HG03108 (cell line): ENCODE data around the gene ACAP3.
"Not testable (repeated sequence)": the region's sequence is repeated elsewhere in the genome, so short reads cannot be mapped to it uniquely, and the experiment has no call there.

Experiments
- ATAC-seq: cut with Tn5 transposase; IDR thresholded peaks from one replicate; pipeline ENCODE4 v1.9.1; 2021; ENCODE audit warnings: moderate library complexity; ENCODE audit not compliant: unreplicated experiment

The ACAP3 gene

DNA sequence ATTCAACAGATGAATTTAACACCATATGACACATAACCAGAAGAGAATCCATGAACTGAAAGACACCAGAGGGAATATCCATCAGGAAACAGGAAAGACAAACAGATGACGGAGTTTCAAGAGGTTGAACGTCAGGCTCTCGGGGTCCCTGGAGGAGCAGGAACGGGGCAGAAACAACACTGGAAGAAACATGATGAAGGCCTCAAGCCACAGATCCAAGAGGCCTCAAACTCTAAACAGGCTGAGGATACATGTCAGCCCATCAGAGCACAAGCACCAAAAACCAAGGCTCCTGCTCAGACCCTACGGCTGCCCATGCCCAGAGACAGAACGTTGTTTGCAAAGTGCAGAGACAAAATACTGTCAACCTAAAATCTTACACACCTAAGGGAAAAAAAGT is 9.7 kb upstream of the ACAP3 start:
- ATAC-seq, result no peak

DNA sequence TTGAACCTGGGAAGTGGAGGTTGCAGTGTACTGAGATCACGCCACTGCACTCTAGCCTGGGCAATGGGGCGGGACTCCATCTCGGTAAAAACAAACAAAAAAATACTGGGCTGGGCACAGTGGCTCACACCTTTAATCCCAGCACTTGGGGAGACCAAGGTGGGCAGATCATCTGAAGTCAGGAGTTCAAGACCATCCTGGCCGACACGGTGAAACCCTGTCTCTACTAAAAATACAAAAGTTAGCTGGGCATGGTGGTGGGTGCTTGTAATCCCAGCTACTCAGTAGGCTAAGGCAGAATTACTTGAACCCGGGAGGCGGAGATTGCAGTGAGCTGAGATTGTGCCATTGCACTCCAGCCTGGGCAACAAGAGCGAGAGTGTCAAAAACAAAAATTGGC is 8.5 kb upstream of the ACAP3 start:
- not testable (repeated sequence) for ATAC-seq

DNA sequence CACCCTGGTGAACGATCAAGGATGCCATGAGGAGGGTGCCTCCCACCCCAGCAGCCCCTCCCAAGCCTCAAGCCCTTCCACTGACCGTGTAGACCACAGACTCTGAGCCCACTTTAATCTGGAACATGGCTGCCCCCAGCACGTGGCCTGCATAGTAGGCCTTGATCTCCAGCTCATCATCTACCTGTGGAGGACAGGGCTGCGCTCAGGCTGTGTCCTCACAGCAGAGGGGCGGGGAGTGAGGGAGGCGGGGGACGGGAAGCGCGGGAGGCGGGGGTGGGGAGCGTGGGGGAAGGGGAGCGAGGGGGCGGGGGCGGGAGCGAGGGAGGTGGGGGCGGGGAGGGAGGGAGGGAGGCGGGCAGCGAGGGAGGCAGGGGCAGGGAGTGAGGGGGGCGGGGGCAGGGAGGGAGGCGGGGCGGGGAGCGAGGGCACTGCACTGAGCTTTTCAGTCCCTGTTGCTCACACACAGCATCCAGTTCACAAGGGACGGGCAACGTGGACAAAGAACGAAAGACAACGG is 7.8 kb upstream of the ACAP3 start:
- ATAC-seq, result no peak

DNA sequence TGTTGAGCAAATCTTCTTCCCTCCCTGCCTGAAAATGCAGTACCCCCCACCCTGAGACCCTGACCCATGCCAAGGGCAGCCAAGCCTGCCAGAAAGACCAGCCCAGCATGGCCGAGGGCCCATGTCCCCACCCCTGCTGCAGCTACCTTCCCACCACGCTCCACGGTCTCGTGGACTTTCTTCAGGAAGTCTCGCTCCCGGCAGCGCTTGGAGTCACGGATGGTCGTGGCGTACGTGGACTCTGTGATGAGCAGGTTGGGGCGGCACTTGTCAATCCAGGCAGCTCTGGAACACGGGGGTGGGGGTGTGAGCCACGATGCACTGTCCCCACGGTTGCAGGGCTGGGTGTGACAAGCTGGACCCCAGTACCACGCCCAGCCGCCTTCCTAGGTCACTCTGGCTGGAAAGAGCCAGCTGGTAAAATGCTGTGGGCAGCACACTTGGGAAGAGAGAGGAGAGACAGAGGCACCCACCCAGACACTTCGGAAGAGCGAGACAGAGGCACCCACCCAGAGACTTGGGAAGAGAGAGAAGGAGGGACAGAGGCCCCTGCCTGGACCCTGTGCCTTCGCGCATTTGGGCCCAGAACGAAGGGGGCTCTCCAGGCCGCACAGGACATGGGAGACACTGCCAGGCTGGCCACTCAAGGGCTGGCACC is 7.1 kb upstream of the ACAP3 start:
- ATAC-seq, result no peak

DNA sequence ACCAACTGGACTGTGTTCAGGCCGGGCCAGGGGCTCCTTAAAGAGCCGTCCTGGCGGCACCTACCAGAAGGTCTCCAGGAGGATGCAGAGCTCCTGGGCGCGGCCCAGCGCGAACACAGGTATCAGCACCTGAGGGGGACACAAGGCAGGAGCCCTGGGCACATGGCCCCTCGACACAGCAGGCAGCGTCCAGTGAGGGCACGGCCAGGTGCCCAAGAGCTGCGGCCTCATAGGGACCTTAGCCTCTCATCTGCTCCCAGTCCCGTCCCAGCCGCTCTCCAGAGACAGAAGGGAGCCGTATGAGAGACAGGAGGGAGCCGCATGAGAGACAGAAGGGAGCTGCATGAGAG is 6.5 kb upstream of the ACAP3 start:
- no peak for ATAC-seq

DNA sequence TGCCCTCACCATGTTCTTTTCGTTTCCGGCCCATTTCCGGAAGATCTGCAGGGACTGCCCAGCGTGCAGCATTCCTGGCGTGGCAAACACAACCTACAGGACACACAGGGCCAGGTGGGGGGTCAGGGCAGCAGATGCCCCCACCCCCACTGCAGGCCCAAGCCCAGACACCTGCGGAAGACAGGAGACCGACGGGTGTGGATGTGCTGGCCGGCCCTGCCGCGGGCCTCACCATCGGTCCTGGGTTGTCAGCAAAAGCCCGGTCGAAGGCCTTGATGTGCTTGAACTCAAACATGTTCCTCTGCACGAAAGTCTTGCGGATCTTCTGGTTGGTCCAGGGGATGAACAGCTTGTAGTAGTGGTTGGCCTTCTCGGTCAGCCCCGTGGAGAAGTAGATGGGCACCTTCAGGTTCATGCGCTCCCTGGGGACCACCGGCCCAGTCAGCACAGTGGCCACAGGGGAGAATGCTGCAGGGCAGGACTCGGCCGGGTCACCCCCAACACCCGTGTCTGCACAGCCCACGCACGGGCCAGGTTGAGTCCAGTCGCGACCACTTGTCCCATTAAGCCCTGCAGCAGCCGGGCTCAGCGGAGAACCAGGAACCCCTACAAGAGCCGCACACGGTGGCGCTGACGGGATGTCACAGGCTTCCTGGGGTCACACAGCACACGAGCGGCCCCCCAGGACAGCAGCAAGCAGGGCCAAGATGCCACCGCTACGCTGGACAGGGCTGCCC is 5.9 kb upstream of the ACAP3 start:
- ATAC-seq, result no peak

DNA sequence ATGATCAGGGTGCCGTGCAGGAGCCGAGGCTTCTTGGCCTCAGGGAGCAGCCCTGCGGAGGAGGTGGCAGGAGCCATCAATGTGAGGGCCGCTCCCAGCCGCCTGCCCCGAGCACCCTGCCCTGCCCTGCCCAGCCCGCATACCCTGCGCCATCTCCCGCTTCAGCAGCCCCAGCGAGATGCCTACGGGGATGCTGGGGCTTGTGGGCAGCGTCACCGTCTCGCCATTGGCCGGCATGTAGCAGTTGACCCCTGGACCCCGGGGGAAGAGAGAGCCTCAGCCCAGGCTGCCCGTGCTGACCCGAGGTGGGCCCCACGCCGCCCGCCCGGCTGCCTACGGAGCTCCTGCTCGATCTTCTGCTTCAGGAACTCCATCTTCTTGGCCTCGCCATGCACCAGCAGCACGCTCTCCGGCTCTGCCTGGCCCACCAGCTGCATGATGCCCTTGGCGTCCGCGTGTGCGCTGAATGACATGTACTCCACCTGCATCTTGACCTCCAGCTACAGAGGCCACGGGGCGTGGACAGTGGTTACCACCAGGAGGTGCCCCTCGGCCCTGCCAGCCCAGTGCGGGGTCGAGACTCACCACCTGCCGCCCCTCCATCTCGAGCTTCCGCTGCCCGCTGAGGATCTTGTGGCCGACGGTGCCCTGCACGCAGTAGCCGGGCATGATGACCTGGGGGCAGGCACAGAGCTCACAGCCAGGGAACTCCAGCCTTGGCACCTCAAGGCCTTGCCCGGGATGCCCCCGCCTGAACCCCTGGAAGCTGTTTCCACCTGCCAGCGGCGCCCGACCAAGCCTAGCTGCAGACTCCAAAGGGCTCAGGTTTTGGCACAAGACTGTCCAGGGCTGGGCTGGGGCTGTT is 5.0 kb upstream of the ACAP3 start:
- ATAC-seq, result no peak

DNA sequence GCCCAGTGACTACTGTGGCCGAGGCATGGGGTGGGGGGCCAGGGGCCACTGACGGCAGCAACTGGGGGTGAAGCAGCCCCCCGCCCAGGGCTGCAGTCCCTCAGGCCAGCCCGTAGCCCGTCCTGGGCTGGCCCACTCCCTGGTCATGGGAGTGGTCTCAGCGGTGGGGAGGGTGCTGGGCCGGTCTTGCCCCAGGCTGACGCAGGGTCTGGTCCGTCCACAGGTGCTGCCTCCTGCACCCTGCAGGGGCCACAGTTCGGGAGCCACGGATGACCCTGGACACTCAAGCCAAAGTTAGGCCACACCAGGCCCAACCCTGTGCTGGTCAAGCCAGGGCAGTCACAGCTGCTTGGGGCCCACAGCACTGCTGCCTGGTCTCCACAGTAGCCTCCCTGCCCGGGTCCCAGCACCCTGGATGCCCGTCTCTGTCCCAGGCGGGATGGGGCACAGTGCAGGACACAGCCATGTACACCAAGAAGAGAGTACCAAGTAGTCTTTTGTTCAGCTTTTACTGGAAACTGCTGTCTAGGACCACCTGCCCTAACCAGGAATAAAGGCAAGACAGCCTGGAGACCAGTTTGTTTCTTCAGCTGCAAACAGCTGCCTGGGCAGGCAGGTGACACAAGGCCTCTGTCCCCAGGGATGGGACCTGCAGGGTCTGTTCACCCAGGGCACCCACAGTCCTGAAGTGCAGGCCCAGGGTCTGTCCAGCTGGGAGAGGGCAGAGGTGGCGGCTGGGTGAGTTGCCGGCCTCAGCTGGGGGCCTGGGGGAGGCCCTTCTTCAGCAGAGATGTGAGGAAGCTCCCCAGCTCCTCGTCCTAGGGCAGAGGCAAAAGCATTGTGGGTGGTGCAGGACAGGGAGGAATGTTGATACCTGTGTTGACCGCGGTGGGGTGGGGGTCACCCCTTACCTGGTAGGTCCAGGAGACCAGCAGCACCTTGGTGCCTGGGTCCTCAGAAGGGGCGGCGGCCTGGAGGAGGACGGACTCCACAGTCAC is 3.7 kb upstream of the ACAP3 start:
- ATAC-seq, result no peak

DNA sequence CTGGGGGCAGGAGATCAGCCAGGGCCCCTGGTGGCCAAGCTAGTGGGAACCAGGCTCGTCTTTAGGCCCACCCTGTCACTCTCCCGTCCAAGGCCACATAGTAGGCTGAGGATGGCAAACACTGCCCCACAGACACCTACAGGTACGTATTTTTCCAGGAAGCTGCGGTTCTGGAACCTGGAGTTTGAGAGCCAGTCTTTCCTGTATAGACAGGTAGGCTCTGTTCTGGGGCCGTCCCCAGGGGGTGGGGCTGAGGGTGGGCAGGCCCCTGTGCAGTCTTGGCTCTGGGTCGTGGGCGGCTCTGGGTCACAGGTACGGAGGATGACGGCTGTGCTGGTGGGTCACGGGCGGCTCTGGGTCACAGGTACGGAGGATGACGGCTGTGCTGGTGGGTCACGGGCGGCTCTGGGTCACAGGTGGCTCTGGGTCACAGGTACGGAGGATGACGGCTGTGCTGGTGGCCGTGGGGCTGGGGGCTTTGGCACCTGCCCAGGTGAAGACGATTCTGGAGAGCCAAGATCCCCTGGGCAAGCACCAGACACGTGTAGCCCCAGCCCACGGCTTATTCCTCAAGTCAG is 2.8 kb upstream of the ACAP3 start:
- no peak for ATAC-seq

DNA sequence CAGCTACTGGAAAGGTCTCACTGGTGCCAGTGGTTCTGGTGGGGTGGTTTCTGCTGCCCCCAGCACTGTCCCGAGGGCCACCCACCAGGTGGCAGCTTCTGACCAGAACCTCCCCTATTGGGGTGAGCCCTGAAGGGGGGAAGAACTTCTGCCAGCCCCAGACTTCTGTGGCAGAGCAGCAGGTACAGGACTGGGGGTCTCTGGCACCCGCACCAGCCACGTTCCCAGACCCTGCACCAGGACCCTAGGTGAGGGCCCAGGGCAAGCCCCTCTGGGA is 2.3 kb upstream of the ACAP3 start:
- no peak for ATAC-seq

DNA sequence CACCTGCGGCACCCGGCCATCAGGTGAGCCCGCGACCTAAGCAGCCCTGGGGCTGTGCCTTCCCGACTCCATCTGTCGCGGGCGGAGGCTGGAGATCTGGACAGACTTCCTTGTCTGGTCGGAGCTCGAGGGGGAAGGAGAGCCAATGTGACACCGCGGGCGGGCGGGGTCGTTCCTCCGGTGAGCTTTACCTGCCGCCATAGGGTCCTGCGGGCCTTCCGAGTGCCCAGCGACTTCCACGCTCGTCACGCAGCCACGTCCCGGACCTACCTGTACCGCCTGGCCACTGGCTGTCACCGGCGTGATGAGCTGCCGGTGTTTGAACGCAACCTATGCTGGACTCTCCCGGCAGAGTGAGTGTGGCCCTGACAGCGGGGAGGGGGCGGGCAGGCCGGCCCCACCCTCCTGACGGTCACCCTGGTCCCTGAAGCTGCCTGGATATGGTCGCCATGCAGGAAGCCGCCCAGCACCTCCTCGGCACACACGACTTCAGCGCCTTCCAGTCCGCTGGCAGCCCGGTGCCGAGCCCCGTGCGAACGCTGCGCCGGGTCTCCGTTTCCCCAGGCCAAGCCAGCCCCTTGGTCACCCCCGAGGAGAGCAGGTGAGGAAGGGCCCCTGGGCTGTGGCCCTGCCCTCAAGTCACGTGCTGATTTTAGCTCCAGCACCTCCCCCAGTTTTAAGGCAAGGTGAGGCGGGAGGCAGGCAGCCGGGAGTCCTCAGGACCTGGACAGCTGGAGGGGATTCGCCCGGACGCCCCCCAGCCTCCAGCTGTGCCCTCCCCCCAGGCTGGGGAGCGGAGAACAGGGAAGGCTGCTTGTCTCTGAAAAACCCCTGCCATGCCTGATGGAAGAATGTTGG is 1.8 kb upstream of the ACAP3 start:
- ATAC-seq, result no peak

DNA sequence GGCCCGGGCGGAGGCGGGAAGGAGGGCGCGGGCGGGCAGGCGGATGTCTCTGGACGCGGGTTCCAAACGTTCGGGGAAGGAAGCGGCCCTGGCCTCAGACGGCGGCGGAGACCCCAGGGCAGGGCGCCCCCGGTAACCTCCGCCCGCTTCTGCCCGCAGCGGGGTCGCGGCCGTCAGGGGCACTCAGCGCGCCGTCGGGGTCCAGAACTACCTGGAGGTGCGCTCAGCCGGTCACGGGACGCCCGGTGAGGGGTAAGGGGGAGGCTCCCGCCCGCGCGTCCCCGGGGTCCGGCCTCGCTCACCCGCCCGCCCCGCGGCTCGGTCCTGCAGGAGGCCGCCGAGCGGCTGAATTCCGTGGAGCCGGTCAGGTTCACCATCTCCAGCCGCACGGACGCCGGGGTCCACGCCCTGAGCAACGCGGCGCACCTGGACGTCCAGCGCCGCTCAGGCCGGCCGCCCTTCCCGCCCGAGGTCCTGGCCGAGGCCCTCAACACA is 1.1 kb upstream of the ACAP3 start:
- ATAC-seq, result no peak

DNA sequence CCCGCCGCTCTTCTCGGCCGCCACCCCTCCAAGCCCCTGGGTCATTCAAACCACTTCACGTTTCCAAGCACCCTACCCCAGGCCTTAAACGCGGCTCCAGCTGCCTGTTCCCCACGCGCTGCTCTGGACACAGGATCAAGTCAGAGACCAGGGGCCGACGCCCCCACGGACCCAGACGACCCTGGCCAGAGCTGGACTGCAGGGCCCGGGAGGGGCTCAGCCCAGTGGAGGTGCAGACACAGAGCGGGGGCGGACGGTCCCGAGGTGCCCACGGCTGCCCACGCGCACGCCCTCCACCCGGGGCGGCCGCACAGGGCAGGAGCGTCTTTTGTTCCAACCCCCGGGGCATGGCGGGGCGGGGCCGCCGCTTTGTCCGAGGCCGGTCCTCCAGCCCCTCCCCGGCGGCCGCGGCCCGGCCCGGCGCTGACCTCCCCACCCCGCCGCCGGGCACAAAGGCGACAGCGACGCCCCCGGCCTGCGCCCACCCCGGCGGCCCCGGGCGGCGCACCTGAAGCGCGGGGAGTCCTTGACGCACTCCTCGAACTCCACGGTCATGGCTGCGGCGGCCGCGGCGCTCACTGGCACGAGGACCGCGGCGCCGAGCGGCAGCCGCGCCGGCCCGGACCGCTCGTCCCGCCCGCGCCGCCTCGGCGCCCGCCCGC is 338 bp downstream of the ACAP3 start:
- peak; percentile 1 for ATAC-seq

DNA sequence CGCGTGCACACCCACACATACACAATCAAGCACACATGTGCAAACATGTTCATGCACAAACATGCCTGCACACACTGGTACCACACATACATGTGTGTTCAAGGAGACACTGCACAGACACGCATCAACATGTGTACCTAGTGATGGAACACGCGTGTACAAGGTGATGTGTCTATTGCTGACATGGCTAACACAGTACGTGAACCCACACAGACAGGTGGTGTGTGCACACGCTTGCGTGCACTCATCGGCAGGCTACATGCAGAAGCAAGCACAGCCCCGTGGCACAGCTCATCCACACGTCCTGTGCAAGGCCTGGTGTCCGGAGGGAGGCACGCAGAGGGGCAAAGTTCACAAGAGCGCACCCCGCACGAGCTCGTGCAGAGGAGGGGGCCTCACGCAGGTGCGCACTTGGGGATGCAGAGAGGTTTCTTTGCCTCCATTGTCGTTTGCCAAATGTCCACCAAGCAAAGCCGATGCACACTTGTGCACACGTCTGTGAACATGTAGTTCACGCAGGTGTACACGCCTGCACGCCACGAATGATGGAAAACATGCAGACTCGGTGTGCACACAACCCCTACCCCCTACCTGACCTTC is 969 bp downstream of the ACAP3 start:
- no peak for ATAC-seq

DNA sequence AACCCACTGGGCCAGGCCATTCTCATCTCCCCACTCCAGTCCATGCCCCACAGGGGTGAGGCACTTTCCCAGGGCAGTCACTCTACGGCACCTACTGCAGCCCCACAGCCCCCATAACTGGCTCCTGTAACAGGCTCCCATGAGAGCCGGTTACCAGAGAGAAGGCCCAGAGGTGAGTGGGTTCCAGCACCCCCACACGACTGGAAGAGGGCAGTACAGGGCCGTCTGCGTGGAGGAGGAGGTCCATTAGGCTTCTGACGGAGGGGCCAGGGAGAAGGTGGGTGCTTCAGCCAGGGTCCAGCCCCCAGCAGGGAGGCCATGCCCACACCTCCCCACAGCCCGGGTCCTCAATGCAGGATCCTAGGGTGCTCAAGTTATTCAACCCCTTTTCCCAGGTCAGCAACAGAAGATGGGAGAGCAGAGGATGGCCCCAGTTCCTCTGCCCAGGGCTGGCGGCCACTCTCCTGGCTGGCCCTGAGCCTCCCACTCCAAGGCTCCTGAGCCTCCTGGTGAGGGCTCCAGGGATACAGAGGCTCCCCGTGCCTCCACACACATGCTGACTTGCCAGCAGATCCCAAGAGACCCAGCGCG is 1.6 kb downstream of the ACAP3 start:
- no peak for ATAC-seq

DNA sequence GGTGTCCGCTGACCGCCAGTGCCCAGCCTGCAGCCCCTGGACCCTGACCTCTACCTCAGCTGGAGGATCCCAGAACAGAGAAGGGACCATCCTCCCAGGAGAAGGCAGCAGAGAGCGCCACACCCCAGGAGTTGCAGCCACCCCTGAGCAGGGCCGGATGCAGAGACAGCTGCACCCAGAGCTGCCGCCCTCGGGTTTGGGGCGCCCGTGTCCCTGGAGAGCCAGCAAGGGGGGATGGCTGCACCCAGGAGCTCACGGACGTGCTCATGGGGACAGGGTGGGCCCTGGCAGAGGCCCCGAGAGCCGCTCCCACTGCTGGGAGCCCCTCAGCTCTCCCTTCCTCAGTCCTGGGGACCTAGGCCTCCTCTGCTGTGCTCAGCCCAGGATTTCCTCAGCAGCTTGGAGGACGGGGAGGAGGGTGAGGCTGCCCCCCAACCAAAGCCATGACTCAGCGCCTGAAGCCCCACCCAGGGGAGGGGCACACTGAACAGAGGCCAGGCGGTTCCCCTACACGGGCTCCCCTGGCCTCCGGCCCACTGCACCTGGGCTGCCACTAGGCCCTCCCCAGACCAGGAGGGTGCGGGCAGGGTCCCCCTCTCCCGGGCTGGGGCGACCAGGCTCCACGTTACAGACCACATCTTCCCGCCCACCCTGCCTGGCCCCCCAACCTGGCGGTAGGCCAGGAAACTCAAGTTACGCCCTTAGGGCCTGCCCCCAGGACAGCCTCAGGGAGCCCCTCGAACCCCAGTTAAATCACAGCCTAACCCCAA is 2.2 kb downstream of the ACAP3 start:
- ATAC-seq, result no peak
